ENCODE data around the gene OGFR. TPM values are rescaled to one million over a fixed set of nuclear protein-coding genes. Genes with fewer than 3 reads are reported as not detected.
A peak's percentile ranks its signal among the peaks of the same experiment; 100 is the strongest.
"Not testable (repeated sequence)": the region's sequence is repeated elsewhere in the genome, so short reads cannot be mapped to it uniquely, and the experiment has no call there.

OGFR gene
- polyA plus RNA-seq, 3 donors from 2014 or later = 21.6 to 75.3 (median 31.3) TPM

GRCh38 chr20:62838128-62838891 lies 33.7 kb downstream of the OGFR start:
- no peak overlapping the region for H3K4me3 Mint-ChIP-seq

GRCh38 chr20:62839261-62839660 lies 34.6 kb downstream of the OGFR start:
- DNase-seq = no peak
- Mint-ChIP-seq H3K4me1 (peaks cover 0 to 9% of the 10 kb centered on the region in 2 donors), H3K36me3 (peaks cover 0 to 4% (median 0%) of the 10 kb centered on the region in 3 donors), H3K27ac (no peak overlapping the region), H3K27me3 (ENCODE audit: low read depth in 3 of 3) (peaks cover 3% of the 10 kb centered on the region in 3 donors), H3K9me3 (no peaks in the 10 kb centered on the region), H3K4me3 (no peak overlapping the region)

More at GRCh38 chr20:62838128-62838891, 33.7 kb downstream of the OGFR start:
- H3K4me1 Mint-ChIP-seq = peaks cover 0 to 9% of the 10 kb centered on the region in 2 donors
- H3K27me3 Mint-ChIP-seq (ENCODE audit: low read depth in 3 of 3) = peaks cover 3% of the 10 kb centered on the region in 3 donors
- H3K36me3 Mint-ChIP-seq = peaks cover 0 to 4% (median 0%) of the 10 kb centered on the region in 3 donors
- DNase-seq = peak in 1 of 3 donors; percentile 31
- peak overlapping the region in 5 of 6 donors; percentile 34 to 72 (median 59) for H3K27ac Mint-ChIP-seq
- H3K9me3 Mint-ChIP-seq = no peaks in the 10 kb centered on the region

- H3K27me3 Mint-ChIP-seq (ENCODE audit: low read depth in 3 of 3) = peaks cover 3% of the 10 kb centered on the region in 3 donors
These were observed 35.2 kb downstream of the OGFR start for GRCh38 chr20:62839816-62840215.

GRCh38 chr20:62840244-62841197 lies 35.9 kb downstream of the OGFR start:
- peaks cover 3% of the 10 kb centered on the region in 3 donors for H3K27me3 Mint-ChIP-seq (ENCODE audit: low read depth in 3 of 3)
- DNase-seq = no peak
- H3K9me3 Mint-ChIP-seq = no peaks in the 10 kb centered on the region
- H3K36me3 Mint-ChIP-seq = peaks cover 0 to 6% (median 2%) of the 10 kb centered on the region in 3 donors
- H3K27ac Mint-ChIP-seq = no peak overlapping the region
- H3K4me1 Mint-ChIP-seq = peaks cover 0 to 9% of the 10 kb centered on the region in 2 donors
- H3K4me3 Mint-ChIP-seq = no peak overlapping the region

More at GRCh38 chr20:62839816-62840215, 35.2 kb downstream of the OGFR start:
- no peak for DNase-seq
- Mint-ChIP-seq H3K4me3 (no peak overlapping the region), H3K9me3 (no peaks in the 10 kb centered on the region), H3K27ac (no peak overlapping the region), H3K4me1 (peaks cover 0 to 9% of the 10 kb centered on the region in 2 donors), H3K36me3 (peaks cover 0 to 4% (median 0%) of the 10 kb centered on the region in 3 donors)

- DNase-seq = no peak
- peaks cover 0 to 9% of the 10 kb centered on the region in 2 donors for H3K4me1 Mint-ChIP-seq
- no peak overlapping the region for H3K4me3 Mint-ChIP-seq
- no peak overlapping the region for H3K27ac Mint-ChIP-seq
- H3K9me3 Mint-ChIP-seq = no peaks in the 10 kb centered on the region
- H3K36me3 Mint-ChIP-seq = peaks cover 4 to 12% (median 7%) of the 10 kb centered on the region in 3 donors
- H3K27me3 Mint-ChIP-seq (ENCODE audit: low read depth in 3 of 3) = peaks cover under 1 to 3% (median 3%) of the 10 kb centered on the region in 3 donors
These were observed 37.1 kb downstream of the OGFR start for GRCh38 chr20:62841705-62842212.

GRCh38 chr20:62843656-62844055 lies 39.0 kb downstream of the OGFR start:
- H3K4me1 Mint-ChIP-seq = peaks cover 0 to 2% of the 10 kb centered on the region in 2 donors
- H3K9me3 Mint-ChIP-seq = no peaks in the 10 kb centered on the region
- peaks cover 4 to 16% (median 9%) of the 10 kb centered on the region in 3 donors for H3K36me3 Mint-ChIP-seq
- DNase-seq = no peak
- H3K27ac Mint-ChIP-seq = no peak overlapping the region
- peaks cover 0 to 4% (median 0%) of the 10 kb centered on the region in 3 donors for H3K27me3 Mint-ChIP-seq (ENCODE audit: low read depth in 3 of 3)
- no peak overlapping the region for H3K4me3 Mint-ChIP-seq

- Mint-ChIP-seq H3K4me1 (peaks cover 0 to 1% of the 10 kb centered on the region in 2 donors), H3K27me3 (ENCODE audit: low read depth in 3 of 3) (peaks cover 0 to 4% (median 0%) of the 10 kb centered on the region in 3 donors), H3K27ac (no peak overlapping the region), H3K4me3 (no peak overlapping the region), H3K36me3 (peaks cover 4 to 16% (median 9%) of the 10 kb centered on the region in 3 donors), H3K9me3 (no peaks in the 10 kb centered on the region)
- DNase-seq = no peak
These were observed 39.5 kb downstream of the OGFR start for GRCh38 chr20:62844182-62844581.

GRCh38 chr20:62845416-62846160 lies 41.0 kb downstream of the OGFR start:
- Mint-ChIP-seq H3K27me3 (ENCODE audit: low read depth in 3 of 3) (peaks cover 0 to 4% (median 0%) of the 10 kb centered on the region in 3 donors), H3K36me3 (peaks cover 4 to 16% (median 13%) of the 10 kb centered on the region in 3 donors), H3K4me3 (no peak overlapping the region), H3K27ac (no peak overlapping the region), H3K4me1 (no peaks in the 10 kb centered on the region), H3K9me3 (no peaks in the 10 kb centered on the region)
- DNase-seq = no peak

GRCh38 chr20:62846166-62846890 lies 41.7 kb downstream of the OGFR start:
- H3K4me3 Mint-ChIP-seq = no peak overlapping the region
- no peak for DNase-seq
- H3K27me3 Mint-ChIP-seq (ENCODE audit: low read depth in 3 of 3) = peaks cover 0 to 4% (median 0%) of the 10 kb centered on the region in 3 donors
- H3K36me3 Mint-ChIP-seq = peaks cover 4 to 18% (median 16%) of the 10 kb centered on the region in 3 donors
- no peak overlapping the region for H3K27ac Mint-ChIP-seq
- no peaks in the 10 kb centered on the region for H3K4me1 Mint-ChIP-seq
- H3K9me3 Mint-ChIP-seq = no peaks in the 10 kb centered on the region

- not testable (repeated sequence) for H3K27ac Mint-ChIP-seq; DNase-seq; H3K4me3 Mint-ChIP-seq; H3K27me3 Mint-ChIP-seq (ENCODE audit: low read depth in 3 of 3); H3K9me3 Mint-ChIP-seq; H3K4me1 Mint-ChIP-seq
- peaks cover 13 to 25% (median 18%) of the 10 kb centered on the region in 3 donors for H3K36me3 Mint-ChIP-seq
These were observed 44.3 kb downstream of the OGFR start for GRCh38 chr20:62848917-62849316.

GRCh38 chr20:62849431-62849830 lies 44.8 kb downstream of the OGFR start:
- no peak for DNase-seq
- Mint-ChIP-seq H3K27me3 (ENCODE audit: low read depth in 3 of 3) (peaks cover 0 to 4% (median 0%) of the 10 kb centered on the region in 3 donors), H3K9me3 (no peaks in the 10 kb centered on the region), H3K36me3 (peaks cover 15 to 27% (median 18%) of the 10 kb centered on the region in 3 donors), H3K27ac (no peak overlapping the region), H3K4me1 (no peaks in the 10 kb centered on the region), H3K4me3 (no peak overlapping the region)

- Mint-ChIP-seq H3K36me3 (peaks cover 15 to 25% (median 16%) of the 10 kb centered on the region in 3 donors), H3K9me3 (no peaks in the 10 kb centered on the region), H3K4me3 (no peak overlapping the region), H3K4me1 (no peaks in the 10 kb centered on the region), H3K27me3 (ENCODE audit: low read depth in 3 of 3) (peaks cover 0 to 4% (median 0%) of the 10 kb centered on the region in 3 donors), H3K27ac (peak overlapping the region in 1 of 6 donors; percentile 18)
- DNase-seq = no peak
These were observed 45.8 kb downstream of the OGFR start for GRCh38 chr20:62850333-62850974.
